Stimulated activated CD8-positive, alpha-beta memory T cell treated with anti-CD3 and anti-CD28 coated beads, Interleukin-15, amount 100 ng/mL, for 4 hours (primary cell): ENCODE measurements around the gene AGPS.

Source experiments
- DNase-seq, 2 donors: peaks; one replicate each; pipeline ENCODE4 v3.0.0-alpha.2; 2020; ENCODE audit warnings: low read depth in 2 of 2

Gene AGPS

GRCh38 chr2:177528351-177528933 lies 135.9 kb downstream of the AGPS start:
- DNase-seq, result no peak

GRCh38 chr2:177529166-177529565 lies 136.6 kb downstream of the AGPS start:
- no peak for DNase-seq

GRCh38 chr2:177530561-177530960 lies 138.0 kb downstream of the AGPS start:
- no peak for DNase-seq

GRCh38 chr2:177531706-177532105 lies 139.1 kb downstream of the AGPS start:
- no peak for DNase-seq

- no peak for DNase-seq
These were observed 140.0 kb downstream of the AGPS start for GRCh38 chr2:177532567-177532966.

GRCh38 chr2:177533253-177533652 lies 140.7 kb downstream of the AGPS start:
- DNase-seq, result no peak

- no peak for DNase-seq
These were observed 142.4 kb downstream of the AGPS start for GRCh38 chr2:177535000-177535399.

GRCh38 chr2:177535958-177536504 lies 143.5 kb downstream of the AGPS start:
- DNase-seq, result no peak

GRCh38 chr2:177537213-177537612 lies 144.6 kb downstream of the AGPS start:
- DNase-seq, result no peak

GRCh38 chr2:177537636-177538035 lies 145.1 kb downstream of the AGPS start:
- no peak for DNase-seq

- DNase-seq, result no peak
These were observed 145.8 kb downstream of the AGPS start for GRCh38 chr2:177538323-177538722.

GRCh38 chr2:177540283-177540682 lies 147.7 kb downstream of the AGPS start:
- DNase-seq, result no peak

GRCh38 chr2:177541258-177541991 lies 148.9 kb downstream of the AGPS start:
- no peak for DNase-seq

GRCh38 chr2:177542396-177542795 lies 149.8 kb downstream of the AGPS start:
- no peak for DNase-seq

GRCh38 chr2:177543007-177543760 lies 150.6 kb downstream of the AGPS start:
- no peak for DNase-seq

GRCh38 chr2:177545143-177545542 lies 152.6 kb downstream of the AGPS start:
- no peak for DNase-seq

GRCh38 chr2:177545981-177546585 lies 153.5 kb downstream of the AGPS start:
- no peak for DNase-seq

GRCh38 chr2:177547122-177547521 lies 154.5 kb downstream of the AGPS start:
- no peak for DNase-seq

GRCh38 chr2:177547772-177548171 lies 155.2 kb downstream of the AGPS start:
- no peak for DNase-seq

GRCh38 chr2:177548636-177549035 lies 156.1 kb downstream of the AGPS start:
- DNase-seq, result no peak

GRCh38 chr2:177549171-177549570 lies 156.6 kb downstream of the AGPS start:
- DNase-seq, result no peak
